Right renal pelvis (tissue), 4 donors: ENCODE measurements around the gene RABIF. TPM values are rescaled to one million over a fixed set of nuclear protein-coding genes. Genes with fewer than 3 reads are reported as not detected.
"Not testable (repeated sequence)": the region's sequence is repeated elsewhere in the genome, so short reads cannot be mapped to it uniquely, and the experiment has no call there.

Experiments
- DNase-seq, 4 donors: peaks; one replicate each; pipeline ENCODE4 v3.0.0-alpha.2; 2013; ENCODE audit warnings: low read depth in 4 of 4, low spot score in 3 of 4, missing footprints in 1 of 4
- polyA plus RNA-seq, 4 donors: library from polyadenylated mRNA; unstranded; fragments of 120-200 nt; gene quantifications; one replicate each; pipeline ENCODE4 v1.2.1, GENCODE V29; 2013; ENCODE audit not compliant: insufficient read length in 4 of 4

RABIF gene
- 10 to 100 TPM; 10.4 to 12.9 (median 11.8) TPM for polyA plus RNA-seq

DNA sequence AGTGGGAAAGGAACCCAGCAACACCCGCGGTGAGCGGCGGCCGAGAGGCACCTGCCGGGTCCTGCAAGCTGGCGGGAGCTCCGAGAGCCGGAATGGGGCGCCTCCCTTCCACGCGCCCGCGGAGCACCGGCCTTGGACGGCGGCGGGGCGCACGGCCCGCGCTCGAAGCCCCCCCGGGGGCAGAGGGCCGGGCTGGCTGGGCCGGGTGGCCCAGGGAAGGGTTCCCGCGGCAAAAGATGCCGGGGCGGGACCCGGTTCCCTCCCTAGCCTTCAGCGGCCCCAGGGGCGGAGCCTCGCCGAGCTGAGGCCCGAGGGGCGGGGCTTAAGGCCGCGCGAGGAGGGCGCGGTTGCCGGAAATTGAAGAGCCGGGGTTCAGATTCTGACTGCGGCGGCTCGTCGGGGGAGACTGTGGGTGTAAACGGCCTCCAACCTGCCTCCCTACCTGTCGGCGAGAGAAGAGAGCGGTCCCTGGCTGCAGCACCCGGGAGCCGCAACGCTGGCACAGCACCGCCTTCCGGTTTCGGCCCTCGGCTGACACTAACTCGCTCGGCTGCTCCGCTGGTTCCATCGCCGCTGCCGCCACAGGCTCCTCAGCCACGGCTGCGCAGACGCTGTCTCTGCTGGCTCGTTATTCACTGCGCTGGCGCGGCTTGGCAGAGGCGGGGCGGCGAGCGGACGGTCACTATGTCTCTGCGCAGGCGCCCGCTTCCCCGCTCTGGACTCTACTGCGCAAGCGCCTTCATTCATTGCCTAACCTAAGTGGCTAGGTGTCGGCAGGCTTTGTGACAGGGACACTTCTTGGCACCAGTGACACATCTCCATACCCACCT, at the start of gene RABIF:
Gene RABIF, minus strand, starts transcription at position 619 of the 830 bp plus-strand sequence. Its CDS starts 51 bp downstream, at position 568.
- DNase-seq = peak; percentile 85 to 90 (median 87)

DNA sequence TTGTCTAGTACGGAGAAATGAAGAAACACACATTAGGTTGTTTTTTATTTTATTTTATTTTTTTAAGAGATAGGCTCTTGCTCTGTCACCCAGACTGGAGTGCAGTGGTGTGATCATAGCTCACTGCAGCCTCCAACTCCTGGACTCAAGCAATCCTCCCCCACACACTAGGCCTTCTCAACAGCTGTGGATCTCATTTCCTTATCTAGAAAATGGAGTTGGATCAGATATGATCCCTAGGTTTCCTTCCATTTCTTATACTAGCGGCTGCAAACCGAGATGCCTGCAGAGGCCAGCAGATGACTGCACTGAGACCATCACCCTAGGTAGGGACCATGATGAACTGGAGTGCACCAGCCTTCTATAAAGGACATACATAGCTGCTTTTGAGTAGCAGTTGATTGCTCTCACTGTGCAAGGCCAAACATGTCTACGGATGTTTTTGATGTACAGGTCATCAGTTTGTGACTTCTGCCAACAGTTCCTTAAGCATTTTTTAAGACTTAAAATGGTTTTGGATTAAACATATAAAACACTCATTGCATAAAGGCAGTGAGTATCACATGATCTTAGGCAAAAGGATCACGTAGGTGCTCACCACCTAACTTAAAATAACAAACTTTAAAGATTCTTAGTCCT, 49.5 kb upstream of the RABIF start:
- DNase-seq = no peak

DNA sequence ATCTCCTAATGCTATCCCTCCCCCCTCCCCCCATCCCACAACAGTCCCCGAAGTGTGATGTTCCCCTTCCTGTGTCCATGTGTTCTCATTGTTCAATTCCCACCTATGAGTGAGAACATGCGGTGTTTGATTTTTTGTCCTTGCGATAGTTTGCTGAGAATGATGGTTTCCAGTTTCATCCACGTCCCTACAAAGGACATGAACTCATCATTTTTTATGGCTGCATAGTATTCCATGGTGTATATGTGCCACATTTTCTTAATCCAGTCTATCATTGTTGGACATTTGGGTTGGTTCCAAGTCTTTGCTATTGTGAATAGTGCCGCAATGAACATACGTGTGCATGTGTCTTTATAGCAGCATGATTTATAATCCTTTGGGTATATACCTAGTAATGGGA, 47.5 kb upstream of the RABIF start:
- not testable (repeated sequence) for DNase-seq

DNA sequence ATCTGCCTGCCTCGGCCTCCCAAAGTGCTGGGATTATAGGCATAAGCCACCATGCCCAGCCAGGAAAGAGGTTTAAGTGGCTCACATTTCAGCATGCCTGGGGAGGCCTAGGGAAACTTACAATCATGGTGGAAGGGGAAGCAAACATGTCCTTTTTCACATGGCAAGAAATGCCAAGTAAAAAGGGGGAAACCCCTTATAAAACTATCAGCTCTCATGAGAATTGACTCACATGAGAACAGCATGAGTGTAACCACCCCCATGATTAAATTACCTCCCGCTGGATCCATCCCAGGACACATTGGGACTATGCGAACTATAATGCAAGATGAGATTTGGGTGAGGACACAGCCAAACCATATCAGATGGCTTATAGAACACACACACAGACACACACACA, 46.9 kb upstream of the RABIF start:
- DNase-seq = no peak

DNA sequence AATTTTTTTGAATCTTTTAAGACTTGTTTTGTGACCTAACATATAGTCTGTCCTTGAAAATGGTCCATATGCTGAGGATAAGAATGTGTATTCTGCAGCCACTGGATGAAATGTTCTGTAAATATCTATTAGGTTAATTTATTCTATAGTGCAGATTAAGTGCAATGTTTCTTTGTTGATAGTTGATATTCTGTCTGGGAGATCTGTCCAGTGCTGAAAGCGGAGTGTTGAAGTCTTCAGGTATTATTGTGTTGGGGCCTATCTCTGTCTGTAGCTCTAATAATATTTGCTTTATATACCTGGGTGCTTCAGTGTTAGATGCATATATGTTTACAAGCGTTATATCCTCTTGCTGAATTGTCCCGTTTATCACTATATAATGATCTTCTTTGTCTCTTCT, 45.8 kb upstream of the RABIF start:
- no peak for DNase-seq

DNA sequence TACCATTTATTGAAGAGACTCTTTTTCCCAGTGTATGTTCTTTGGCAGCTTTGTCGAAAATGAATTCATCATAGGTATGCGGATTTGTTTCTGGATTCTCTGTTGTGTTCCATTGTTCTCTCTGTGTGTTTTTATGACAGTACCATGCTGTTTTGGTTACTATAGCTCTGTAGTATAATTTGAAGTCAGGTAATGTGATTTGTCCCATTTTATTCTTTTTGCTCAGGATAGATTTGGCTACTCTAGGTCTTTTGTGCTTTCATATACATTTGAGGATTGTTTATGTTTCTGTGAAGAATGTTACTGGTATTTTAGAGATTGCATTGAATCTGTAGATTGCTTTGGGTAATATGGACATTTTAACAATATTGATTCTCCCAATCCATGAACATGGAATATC, 43.5 kb upstream of the RABIF start:
- DNase-seq = no peak

DNA sequence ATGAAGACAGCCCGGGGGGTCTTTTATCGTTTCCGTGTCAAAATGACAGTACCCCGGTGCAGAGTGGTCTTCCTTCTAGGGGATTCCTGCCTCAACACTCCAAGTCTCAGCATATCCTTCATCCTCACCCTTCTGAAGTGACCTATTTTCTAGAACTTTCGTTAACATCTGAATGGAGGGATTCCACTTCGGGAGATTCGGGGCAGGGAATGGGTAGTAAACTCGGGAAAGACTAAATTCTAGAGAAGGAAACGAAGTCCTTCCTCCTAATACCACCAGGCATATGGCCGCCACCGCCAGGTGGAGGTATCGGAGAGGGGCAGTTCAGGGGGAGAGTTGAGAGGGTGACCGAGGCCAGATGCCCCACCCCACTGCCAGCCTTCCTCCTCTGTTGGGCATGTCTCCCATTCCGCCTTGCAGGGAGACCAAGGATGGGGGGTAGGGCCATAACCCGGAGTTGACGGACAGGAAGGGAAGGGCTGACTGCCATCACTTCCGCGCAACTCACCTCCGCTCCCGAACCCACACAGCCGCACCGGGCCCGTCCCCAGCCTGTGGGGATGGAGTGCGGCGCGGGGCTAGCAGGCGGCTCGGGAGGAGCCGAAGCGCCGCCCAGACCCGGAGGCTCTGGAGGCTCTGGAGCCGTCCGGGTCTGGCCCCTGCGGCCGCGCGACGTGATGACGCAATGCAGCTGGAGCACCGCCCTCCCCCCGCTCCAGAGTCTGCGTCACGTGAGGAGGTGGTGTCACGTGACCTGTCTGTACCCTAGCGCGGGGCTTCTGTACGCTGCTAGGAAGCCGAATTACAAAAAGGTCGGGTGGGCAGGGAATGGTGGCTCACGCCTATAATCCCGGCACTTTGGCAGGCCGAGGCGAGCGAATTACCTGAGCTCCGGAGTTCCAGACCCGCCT, 37.9 kb upstream of the RABIF start, which contains the start of gene KLHL12:
Gene KLHL12, minus strand, starts transcription at position 654 of the 911 bp plus-strand sequence. CDS start 2,072 bp downstream, outside the sequence.
- DNase-seq = peak; percentile 93 to 97 (median 94)

DNA sequence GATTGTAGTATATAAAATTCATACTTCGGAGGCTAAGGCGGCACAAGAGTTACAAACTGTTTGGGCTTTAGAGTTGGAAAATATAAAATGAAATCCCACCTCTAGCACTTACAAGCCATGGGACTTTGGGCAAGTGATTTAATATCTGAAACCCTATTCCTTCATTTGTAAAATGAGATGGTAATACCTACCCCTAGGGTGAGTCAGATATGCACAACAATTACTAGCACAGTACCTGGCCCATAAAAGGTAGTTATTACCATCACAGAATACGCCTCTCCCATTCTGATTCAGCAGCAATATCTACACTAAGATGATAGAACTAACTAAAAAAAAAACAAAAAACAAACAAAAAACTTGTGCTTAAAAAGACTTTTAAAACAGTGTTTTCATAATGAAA, 34.6 kb upstream of the RABIF start:
- DNase-seq = no peak

DNA sequence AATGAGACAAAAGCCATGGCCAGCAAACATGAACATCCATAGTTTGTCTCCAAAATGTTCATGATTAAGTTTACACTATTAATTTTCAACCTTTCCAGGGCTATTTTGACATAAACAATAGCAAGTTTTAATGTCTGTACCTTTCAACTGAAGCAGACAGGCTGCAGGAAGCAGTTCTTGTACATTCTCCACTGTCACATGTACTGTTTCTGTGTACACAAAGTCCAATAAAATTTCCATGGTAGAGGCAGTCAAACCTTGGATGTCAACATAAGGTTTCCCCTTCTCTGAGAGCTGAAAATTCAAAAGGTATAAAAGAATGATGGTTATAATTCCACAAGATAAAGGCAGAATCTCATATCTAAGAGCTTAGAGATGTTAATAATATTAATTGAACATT, 30.7 kb upstream of the RABIF start:
- DNase-seq = no peak

DNA sequence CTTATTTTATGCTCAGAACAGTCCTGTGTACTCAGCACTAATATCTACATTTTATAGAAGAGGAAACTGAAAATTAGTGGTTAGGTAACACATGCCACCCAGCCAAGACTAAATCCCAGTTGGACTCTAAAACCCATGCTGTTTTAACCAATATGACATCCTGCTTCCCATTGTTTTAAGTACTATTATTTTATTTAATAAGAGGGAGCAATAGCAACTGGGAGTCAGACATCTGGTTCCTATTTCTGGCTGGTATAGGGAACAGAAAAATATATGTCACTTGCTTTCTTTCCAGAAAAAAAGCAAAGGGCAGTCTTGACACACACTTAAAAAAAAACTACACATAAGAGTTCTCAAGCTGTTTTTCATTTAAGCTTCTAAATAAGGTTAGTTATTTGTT, 26.2 kb upstream of the RABIF start:
- DNase-seq = no peak

DNA sequence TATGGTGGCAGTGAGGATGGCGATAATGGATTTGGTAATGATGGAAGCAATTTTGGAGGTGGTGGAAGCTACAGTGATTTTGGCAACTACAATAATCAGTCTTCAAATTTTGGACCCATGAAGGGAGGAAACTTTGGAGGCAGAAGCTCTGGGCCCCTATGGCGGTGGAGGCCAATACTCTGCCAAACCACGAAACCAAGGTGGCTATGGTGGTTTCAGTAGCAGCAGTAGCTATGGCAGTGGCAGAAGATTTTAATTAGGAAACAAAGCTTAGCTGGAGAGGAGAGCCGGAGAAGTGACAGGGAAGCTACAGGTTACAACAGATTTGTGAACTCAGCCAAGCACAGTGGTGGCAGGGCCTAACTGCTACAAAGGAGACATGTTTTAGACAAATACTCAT, 23.5 kb upstream of the RABIF start:
- not testable (repeated sequence) for DNase-seq

DNA sequence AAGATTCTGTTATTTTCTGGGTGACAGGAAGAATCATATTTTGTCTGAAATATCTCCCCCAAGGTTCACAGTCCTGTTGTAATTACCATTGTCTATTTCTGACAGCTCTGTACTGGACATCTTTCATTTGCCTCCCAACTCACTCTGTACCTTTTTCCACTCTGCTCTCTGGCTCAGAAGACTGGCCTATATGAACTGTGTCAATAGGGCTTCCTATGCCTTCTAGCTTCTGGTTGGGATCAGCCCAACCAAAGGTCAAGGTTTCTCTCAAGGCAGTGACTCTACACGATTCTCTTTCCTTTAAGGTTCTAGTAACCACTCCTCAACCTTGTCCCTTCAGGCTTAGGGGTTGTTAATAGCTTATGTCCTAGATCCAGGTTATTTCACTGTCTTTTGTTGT, 20.5 kb upstream of the RABIF start:
- DNase-seq = no peak

DNA sequence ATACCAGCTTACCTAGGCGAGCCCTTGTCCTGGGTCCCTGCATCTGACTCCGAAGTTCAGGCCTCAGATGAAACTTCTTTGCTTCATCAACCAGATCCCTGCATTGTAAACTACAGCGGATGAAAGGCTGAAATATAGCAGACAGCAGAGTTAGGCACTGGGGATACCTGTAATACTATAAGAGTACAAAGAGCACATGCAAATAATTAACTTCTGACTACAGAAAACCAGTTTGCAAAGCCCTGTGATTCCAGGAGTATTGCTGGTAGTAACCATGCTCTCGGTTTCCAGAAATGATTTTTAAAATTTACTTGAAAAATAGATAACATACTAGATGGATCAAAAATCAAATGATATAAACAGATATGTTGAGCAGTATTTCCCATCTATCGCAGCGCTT, 20.0 kb upstream of the RABIF start:
- DNase-seq = no peak

DNA sequence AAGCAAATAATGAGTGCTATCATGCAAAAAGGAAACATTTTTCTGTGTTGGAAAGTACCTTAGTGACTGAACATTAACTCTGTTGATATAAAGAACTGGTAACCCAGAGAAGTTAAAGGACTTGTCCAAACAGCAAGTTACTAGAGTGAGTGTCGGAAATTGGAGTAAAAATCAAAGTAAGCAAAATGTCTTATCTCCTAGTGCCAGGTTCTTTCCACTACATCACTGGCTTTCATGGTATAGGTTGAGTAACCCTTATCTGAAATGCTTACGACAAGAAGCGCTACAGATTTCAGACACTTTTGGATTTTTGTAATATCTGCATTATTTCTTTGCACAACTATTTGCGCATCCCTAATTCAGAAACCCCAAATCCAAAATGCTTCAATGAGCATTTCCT, 16.4 kb upstream of the RABIF start:
- DNase-seq = no peak

DNA sequence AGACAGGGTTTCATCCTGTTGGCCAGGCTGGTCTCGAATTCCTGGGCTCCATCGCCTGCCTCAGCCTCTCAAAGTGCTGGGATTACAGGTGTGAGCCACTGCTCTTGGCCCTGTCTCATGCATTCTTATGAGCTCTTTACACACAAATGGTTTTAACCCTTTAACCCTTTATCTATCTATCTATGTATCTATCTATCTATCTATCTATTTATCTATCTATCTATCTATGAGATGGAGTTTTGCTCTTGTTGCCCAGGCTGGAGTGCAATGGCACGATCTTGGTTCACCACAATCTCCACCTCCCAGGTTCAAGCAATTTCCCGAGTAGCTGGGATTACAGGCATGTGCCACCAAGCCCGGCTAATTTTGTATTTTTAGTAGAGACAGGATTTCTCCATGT, 14.9 kb upstream of the RABIF start:
- not testable (repeated sequence) for DNase-seq

DNA sequence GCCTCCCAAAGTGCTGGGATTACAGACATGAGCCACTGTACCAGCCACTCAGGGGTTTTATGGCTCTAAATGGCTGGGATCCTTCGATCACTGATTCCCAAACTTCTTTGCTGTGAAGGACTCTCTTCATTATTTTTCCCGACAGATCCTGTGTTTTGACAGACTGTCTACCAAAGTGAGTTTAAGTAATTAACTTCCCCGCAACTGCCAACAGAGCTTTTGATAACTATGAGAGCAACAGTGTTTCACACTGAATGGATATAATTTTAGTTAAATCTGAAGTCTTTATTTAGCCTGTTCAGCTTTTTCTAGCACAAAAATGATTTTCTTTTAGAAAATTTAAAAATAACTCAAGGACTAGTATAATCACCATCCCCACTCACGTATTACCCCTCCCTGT, 12.6 kb upstream of the RABIF start:
- no peak for DNase-seq

DNA sequence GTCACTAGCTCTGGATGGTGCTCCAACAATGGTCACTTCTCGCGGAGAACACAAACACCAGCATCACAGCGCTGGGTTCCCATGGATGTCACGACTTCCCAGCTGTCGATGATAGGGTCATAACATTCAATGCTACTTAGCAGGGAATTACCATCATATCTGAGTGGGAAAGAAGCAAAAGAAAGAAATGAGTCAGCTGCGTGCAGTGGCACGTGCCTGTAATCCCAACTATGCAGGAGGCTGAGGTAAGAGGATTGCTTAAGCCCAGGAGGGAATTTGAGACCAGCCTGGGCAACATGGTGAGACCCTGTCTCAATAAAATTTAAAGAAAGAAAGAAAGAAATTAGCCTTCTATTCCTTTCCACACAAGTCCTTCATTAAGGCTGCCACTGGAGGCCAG, 3.6 kb upstream of the RABIF start:
- no peak for DNase-seq

DNA sequence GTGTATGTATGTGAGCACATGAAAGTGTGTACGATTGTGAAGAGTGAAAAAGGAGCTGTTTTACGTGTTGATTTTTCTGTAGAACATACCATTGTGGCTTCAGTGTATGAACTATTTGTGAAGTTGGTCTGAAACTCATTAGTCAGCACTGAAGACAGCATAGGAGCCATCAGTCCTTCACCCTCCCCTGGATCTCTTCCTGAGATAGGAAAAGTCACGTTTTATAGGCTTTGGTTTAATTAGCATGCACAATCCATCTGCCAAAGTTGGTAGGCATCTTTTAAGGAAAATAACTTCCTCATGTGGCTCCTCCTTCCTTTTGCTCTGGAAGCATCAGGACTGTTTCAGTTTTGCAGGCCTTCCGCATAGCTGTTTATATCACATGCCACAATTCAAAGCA, 1.4 kb upstream of the RABIF start:
- no peak for DNase-seq

DNA sequence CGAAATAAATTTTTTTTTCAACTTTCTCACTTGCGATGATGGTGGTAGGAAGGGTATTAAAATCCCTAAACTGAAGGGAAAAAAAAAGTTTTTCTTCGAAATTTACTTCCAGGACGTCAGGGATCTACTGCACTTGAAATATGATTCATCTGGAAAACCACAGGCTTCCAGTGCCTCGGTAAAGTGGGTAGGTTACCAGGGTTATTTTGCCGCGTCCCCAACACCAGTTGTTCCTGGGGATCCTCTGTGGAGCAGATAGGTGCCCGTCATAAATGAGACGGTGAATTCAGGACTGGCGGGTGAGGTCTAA, 773 bp downstream of the RABIF start:
- DNase-seq = no peak

DNA sequence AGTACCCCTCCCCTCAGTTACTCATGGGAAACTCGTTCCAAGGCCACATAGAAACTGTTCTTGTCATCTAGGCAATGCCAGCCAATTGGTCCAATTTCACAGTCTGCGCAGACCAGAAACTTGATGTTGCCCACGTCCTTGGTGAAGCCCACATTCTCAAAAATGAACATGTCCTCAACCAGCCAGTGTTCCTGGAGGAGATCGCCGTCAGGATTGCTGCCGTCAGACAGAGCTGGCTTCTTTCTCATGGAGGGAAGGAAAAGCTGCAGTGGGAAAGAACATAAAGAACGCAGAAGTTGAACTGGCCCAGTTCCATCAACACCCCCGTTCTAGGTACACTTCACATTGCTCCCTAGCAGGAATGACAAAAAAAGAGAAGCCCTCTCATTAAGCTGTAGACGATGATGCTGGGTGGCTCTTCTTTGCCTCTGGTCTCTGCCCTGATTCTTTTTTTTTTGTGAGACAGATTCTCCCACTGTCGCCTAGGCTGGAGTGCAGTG, 7.9 kb downstream of the RABIF start:
- DNase-seq = no peak

DNA sequence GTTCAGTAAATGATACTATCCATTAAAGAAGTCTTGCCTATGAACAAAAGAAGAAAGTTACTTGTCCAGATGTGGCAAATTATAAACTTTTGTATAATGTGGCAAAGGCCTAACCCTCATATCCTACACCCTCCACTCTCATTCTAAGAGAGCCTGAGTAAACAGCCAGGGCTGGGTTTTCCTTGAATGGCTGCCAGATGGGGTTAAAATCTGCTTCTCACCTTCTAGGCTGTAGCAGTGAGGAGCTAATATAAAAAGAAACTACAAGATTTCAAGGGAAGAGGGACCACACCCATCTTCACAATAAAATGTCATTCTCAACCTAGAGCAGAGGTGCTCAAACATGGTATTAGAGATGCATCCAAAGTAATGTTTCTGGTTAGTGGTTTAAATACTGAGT, 8.9 kb downstream of the RABIF start:
- DNase-seq = no peak
